ENCODE measurements around the gene IGF2BP2. TPM values are rescaled to one million over a fixed set of nuclear protein-coding genes. Genes with fewer than 3 reads are reported as not detected.

The IGF2BP2 gene
- total and polyA plus RNA-seq, 2 of the 13 experiments (the other 11 are each of a cell fraction or from before 2014, with no cell fraction given), result 6.5 to 46.0 TPM

- TF ChIP-seq KMT2A (CRISPR knock-in tag; IDR thresholded peaks at IDR 0.05), result peak; percentile 77
- no peak for TF ChIP-seq NBN (conservative IDR thresholded peaks at IDR 0.05)
- TF ChIP-seq TFDP2 (CRISPR knock-in tag; IDR thresholded peaks at IDR 0.05), result no peak
- no peak for TF ChIP-seq ATM (IDR thresholded peaks at IDR 0.05; ENCODE audit: borderline replicate concordance)
- no peak for TF ChIP-seq RORA (CRISPR knock-in tag; IDR thresholded peaks at IDR 0.05)
- no peak; the same call in 1 of the 2 replicates for TF ChIP-seq HDAC2 (CRISPR knock-in tag; IDR thresholded peaks at IDR 0.05)
- TF ChIP-seq ZNF660 (CRISPR knock-in tag; IDR thresholded peaks at IDR 0.05; ENCODE audit: borderline replicate concordance, low read depth), result no peak
- no peak for TF ChIP-seq MLXIP (CRISPR knock-in tag; IDR thresholded peaks at IDR 0.05; ENCODE audit: borderline replicate concordance)
- TF ChIP-seq CEBPB (IDR thresholded peaks at IDR 0.05; ENCODE audit: borderline replicate concordance, low read depth, low read length), result no peak
- no peak for TF ChIP-seq ELF4 (CRISPR knock-in tag; IDR thresholded peaks at IDR 0.05; ENCODE audit: borderline replicate concordance)
- TF ChIP-seq KLF11 (CRISPR knock-in tag; IDR thresholded peaks at IDR 0.05), result no peak
- no peak for TF ChIP-seq SIN3B (IDR thresholded peaks at IDR 0.05; ENCODE audit: low read length)
- no peak for TF ChIP-seq ZNF367 (CRISPR knock-in tag; IDR thresholded peaks at IDR 0.05; ENCODE audit: borderline replicate concordance)
- peak; percentile 29; the same call in 1 of the 2 replicates for TF ChIP-seq ZNF704 (CRISPR knock-in tag; IDR thresholded peaks at IDR 0.05; ENCODE audit: borderline replicate concordance)
- TF ChIP-seq ZNF616 (CRISPR knock-in tag; IDR thresholded peaks at IDR 0.05; ENCODE audit: low read depth), result no peak; the same call in 1 of the 2 replicates
- TF ChIP-seq ZNF639 (CRISPR knock-in tag; conservative IDR thresholded peaks at IDR 0.05), result no peak
- TF ChIP-seq PHF20 (CRISPR knock-in tag; IDR thresholded peaks at IDR 0.05), result peak; percentile 58; the same call in 1 of the 2 replicates
- no peak for TF ChIP-seq FOXC1 (CRISPR knock-in tag; IDR thresholded peaks at IDR 0.05; ENCODE audit: borderline replicate concordance)
- TF ChIP-seq ZNF256 (CRISPR knock-in tag; conservative IDR thresholded peaks at IDR 0.05), result no peak
- no peak for TF ChIP-seq DPF2 (CRISPR knock-in tag; IDR thresholded peaks at IDR 0.05; ENCODE audit: borderline replicate concordance, low read depth)
- TF ChIP-seq MIER2 (CRISPR knock-in tag; IDR thresholded peaks at IDR 0.05), result no peak
- no peak for TF ChIP-seq FOXK1 (CRISPR knock-in tag; IDR thresholded peaks at IDR 0.05; ENCODE audit: borderline replicate concordance, low read depth)
- no peak for TF ChIP-seq SP140L (CRISPR knock-in tag; IDR thresholded peaks at IDR 0.05; ENCODE audit: borderline replicate concordance)
- TF ChIP-seq ZNF768 (CRISPR knock-in tag; IDR thresholded peaks at IDR 0.05), result no peak
Measured at GRCh38 chr3:185825639-185826481, 1.0 kb upstream of the IGF2BP2 start (continued).
